Activated B cell treated with CpG ODN at 0.5 μM for 24 hours (primary cell): ENCODE results near the gene HEXIM1. TPM values are rescaled to one million over a fixed set of nuclear protein-coding genes. Genes with fewer than 3 reads are reported as not detected.

Experiments
- ATAC-seq: fragments of 200-7000 bp; cut with Tn5 transposase; one replicate; pipeline ENCODE4 v1.10.0; 2021; ENCODE audit warnings: low read depth, mild to moderate bottlenecking, moderate library complexity
- CTCF ChIA-PET: fragments of 350-600 bp; sonication (Branson Sonifier 250); formaldehyde crosslinking; loops from one replicate; lab custom pipeline; 2021; ENCODE audit warnings: antibody characterized with exemption; lab: Charles Lee
- POLR2A ChIA-PET: fragments of 350-600 bp; sonication (Branson Sonifier 250); formaldehyde crosslinking; loops from one replicate; lab custom pipeline; 2021; ENCODE audit warnings: antibody characterized with exemption; lab: Charles Lee
- DNase-seq: peaks from one replicate; pipeline ENCODE4 v3.0.0; 2022
- H3K27ac Mint-ChIP-seq: one replicate; pipeline ENCODE4 v1.8.0; 2020; ENCODE audit warnings: mixed read lengths
- H3K27me3 Mint-ChIP-seq: one replicate; pipeline ENCODE4 v1.8.0; 2021; ENCODE audit warnings: mixed read lengths
- H3K36me3 Mint-ChIP-seq: one replicate; pipeline ENCODE4 v1.8.0; 2021; ENCODE audit warnings: low read depth, mixed read lengths
- H3K4me1 Mint-ChIP-seq: one replicate; pipeline ENCODE4 v1.8.0; 2021; ENCODE audit warnings: mixed read lengths
- H3K4me3 Mint-ChIP-seq: one replicate; pipeline ENCODE4 v1.8.0; 2020; ENCODE audit warnings: mild to moderate bottlenecking, mixed read lengths
- H3K9me3 Mint-ChIP-seq: one replicate; pipeline ENCODE4 v1.8.0; 2020; ENCODE audit warnings: mixed read lengths
- intact Hi-C: fragments of 100-400 bp; cut with micrococcal nuclease; formaldehyde crosslinking; loops from one replicate; pipeline ENCODE4 v1.15.1; 2024
- total RNA-seq: library from RNA; stranded (reverse); gene quantifications from 2 replicates; pipeline ENCODE4 v1.2.3, GENCODE V29; 2022
- TF ChIP-seq, protein P1 (sequence below): fragments of 200-600 bp; IDR thresholded peaks from one replicate; pipeline ENCODE4 v1.8.0; 2022; ENCODE audit warnings: antibody characterized with exemption, mild to moderate bottlenecking

Gene HEXIM1
- total RNA-seq, 1 donor from 2014 or later: 21.5 TPM

DNA sequence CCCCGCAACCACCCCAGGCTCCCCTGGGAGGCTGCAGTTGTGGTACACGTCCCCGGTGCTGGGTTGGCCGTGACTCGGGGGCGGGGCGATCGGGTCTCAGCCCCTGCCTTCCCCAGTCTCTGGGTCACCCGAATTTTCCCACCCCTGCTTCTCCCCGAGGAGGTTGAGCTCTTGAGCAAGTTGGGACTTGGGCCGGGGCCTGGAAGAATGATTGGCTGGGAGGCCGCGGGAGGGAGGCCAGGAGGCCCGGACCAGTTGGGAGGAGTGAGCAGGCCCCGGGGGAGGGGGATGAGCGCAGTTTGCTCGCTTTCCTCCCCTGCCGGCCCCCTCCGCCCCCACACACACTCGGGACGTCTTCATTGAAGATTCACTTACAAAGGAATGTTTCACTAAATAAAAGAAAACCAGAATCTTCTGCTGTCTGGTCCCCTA lies 4.5 kb upstream of the HEXIM1 start:
- POLR2A ChIA-PET: interaction anchor here (0.6 to 2.8 kb wide), 3 partner anchors 8 to 107 kb away, joined by 7 to 36 read pairs (median 8); partner anchors contain the start of genes ACBD4 and HEXIM2

DNA sequence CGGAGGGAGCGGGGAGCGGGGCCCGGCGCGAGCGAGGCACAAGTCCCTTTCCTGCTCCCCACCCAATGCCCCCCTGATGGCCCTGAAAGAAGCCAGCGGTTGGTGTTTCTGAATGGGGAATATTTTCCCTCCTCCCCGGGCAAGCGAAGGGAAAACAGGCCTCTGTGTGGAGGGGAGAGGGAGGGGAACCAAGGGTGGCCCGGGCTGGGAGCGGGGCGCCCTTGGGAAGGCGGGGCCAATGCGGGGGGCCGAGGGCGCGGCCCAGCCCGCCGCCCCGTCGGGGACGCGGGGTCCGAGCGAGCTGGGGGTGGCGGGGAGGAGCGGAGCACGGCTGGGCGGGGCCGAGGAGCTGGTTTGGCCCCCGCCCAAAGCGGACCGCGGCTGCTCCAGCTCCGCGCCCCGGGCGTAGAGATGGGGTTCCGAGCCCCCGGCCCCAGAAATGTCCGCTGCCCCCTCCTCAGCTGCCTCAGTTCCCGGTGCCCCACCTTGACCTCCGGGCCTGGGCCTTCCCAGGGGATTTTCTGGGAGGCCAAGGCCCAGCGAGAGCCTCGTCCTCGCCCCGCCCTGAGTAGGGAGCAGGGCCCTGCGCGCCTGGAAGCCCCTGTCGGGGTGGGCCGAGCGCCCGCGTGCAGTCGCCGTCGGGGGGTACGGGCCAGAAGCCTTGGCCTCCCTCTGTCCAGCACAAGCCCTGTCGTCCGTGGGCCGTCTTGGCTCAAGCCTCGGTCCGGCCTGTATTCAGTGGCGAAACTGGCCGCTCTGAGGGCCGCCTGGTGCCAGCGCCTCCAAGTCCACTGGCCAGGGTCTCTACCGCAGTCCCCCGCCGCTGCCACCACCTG lies 3.9 kb upstream of the HEXIM1 start:
- peak overlapping the region; percentile 86 for H3K4me3 Mint-ChIP-seq
- CTCF ChIA-PET: interaction anchor here (1.1 to 1.4 kb wide), 2 partner anchors 9 to 53 kb away, joined by 3 to 12 read pairs; partner anchors contain the start of gene ACBD4
- no peaks in the 10 kb centered on the region for H3K9me3 Mint-ChIP-seq
- ATAC-seq: no peak
- peaks cover 17% of the 10 kb centered on the region for H3K36me3 Mint-ChIP-seq
- peak overlapping the region; percentile 86 for H3K27ac Mint-ChIP-seq
- POLR2A ChIA-PET: interaction anchor here (0.7 to 2.8 kb wide), 3 partner anchors 9 to 26 kb away, joined by 4 to 36 read pairs (median 7); partner anchors contain the start of genes ACBD4 and HEXIM2
- DNase-seq: peak; percentile 42
- intact Hi-C loops: no loop called here
- peaks cover 40% of the 10 kb centered on the region for H3K4me1 Mint-ChIP-seq
- no peaks in the 10 kb centered on the region for H3K27me3 Mint-ChIP-seq
- TF ChIP-seq, protein P1, sequence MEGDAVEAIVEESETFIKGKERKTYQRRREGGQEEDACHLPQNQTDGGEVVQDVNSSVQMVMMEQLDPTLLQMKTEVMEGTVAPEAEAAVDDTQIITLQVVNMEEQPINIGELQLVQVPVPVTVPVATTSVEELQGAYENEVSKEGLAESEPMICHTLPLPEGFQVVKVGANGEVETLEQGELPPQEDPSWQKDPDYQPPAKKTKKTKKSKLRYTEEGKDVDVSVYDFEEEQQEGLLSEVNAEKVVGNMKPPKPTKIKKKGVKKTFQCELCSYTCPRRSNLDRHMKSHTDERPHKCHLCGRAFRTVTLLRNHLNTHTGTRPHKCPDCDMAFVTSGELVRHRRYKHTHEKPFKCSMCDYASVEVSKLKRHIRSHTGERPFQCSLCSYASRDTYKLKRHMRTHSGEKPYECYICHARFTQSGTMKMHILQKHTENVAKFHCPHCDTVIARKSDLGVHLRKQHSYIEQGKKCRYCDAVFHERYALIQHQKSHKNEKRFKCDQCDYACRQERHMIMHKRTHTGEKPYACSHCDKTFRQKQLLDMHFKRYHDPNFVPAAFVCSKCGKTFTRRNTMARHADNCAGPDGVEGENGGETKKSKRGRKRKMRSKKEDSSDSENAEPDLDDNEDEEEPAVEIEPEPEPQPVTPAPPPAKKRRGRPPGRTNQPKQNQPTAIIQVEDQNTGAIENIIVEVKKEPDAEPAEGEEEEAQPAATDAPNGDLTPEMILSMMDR: no peak

More for the DNA sequence above, 4.5 kb upstream of the HEXIM1 start:
- DNase-seq (peak; percentile 61), ATAC-seq (peak; percentile 9)
- TF ChIP-seq, protein P1: no peak
- intact Hi-C loops: no loop called here
- Mint-ChIP-seq H3K36me3 (peaks cover 15% of the 10 kb centered on the region), H3K27me3 (no peaks in the 10 kb centered on the region), H3K27ac (peak overlapping the region; percentile 86), H3K4me3 (peak overlapping the region; percentile 86), H3K9me3 (no peaks in the 10 kb centered on the region), H3K4me1 (peaks cover 36% of the 10 kb centered on the region)
- CTCF ChIA-PET: interaction anchor here (1.1 to 1.4 kb wide), 2 partner anchors 8 to 54 kb away, joined by 3 to 12 read pairs; partner anchors contain the start of gene ACBD4

DNA sequence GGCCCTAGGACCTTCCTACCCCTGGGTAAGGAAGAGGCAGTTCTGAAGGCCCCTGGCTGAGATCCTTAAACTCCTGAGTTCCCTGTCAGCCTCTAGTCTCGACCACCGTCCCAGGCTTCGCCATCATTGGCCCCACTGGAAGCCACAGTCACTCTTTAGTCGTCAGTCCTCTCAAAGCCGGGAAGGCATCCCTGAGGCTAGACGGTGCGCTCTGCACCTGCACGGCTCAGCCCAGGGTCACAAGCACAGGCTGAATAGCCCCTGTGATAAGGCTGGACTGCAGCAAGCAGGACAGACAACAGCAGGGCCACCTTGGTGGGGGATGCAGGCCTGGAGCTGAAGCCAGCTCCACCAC lies 3.3 kb upstream of the HEXIM1 start:
- DNase-seq (no peak), ATAC-seq (no peak)
- Mint-ChIP-seq H3K27ac (peak overlapping the region; percentile 41), H3K9me3 (no peaks in the 10 kb centered on the region), H3K4me1 (peaks cover 46% of the 10 kb centered on the region), H3K4me3 (peak overlapping the region; percentile 68), H3K36me3 (peaks cover 22% of the 10 kb centered on the region), H3K27me3 (no peaks in the 10 kb centered on the region)
- intact Hi-C loops: no loop called here
- CTCF ChIA-PET: interaction anchor here (1.4 to 1.7 kb wide), 2 partner anchors 10 kb away, joined by 12 to 15 read pairs; partner anchors contain the start of gene ACBD4
- TF ChIP-seq, protein P1: no peak
- POLR2A ChIA-PET: interaction anchor here (0.7 to 8.7 kb wide), 3 partner anchors 8 to 25 kb away, joined by 4 to 200 read pairs (median 36); partner anchors contain the start of genes ACBD4, HEXIM2 and PLCD3

DNA sequence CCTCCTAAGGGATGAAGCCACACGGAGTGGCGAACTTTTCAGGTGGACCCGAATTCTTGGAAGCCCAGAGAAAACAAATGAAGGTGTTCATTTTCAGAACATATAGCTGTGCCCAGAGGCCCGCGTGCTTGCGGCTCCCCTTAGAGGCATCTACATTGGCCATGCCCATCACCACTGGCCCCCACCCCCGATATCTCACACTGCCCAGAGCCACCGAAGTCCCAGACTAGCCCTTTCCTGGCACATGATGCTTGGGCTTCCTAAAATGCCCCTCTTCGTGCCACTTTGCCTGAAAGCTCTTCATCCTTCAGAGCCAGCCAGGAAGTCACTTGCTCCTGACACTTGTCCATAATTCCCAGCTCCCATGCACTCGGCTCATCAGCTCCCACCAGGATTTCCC lies 2.1 kb upstream of the HEXIM1 start:
- Mint-ChIP-seq H3K27ac (peak overlapping the region; percentile 59), H3K4me3 (peak overlapping the region; percentile 96), H3K36me3 (peaks cover 18% of the 10 kb centered on the region), H3K27me3 (no peaks in the 10 kb centered on the region), H3K4me1 (peaks cover 57% of the 10 kb centered on the region), H3K9me3 (no peaks in the 10 kb centered on the region)
- ChIA-PET POLR2A (interaction anchor here (0.6 to 8.7 kb wide), 5 partner anchors 9 to 271 kb away, joined by 3 to 703 read pairs (median 46); partner anchors contain the start of genes ACBD4, HEXIM2 and PLCD3), CTCF (interaction anchor here (1.7 kb wide), 1 partner anchor 11 kb away, joined by 15 read pairs; the partner anchor contains the start of gene ACBD4)
- ATAC-seq (no peak), DNase-seq (no peak)
- intact Hi-C loops: no loop called here
- TF ChIP-seq, protein P1: no peak

DNA sequence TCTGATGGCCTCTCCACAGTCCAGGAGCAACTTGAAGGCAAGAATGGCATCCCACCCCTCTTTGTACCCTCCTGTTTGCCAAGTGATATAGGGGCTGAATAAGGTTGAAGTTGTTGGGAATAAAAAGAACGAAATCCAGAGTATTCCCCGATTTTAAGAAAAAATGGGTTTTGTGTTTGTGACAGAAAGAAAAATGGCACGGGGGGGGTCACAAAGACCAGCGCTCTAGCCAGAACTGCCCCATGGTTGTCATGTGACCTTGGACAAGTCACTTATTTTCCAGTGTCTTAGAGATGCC lies 1.7 kb upstream of the HEXIM1 start:
- ChIA-PET CTCF (interaction anchor here (1.7 kb wide), 1 partner anchor 11 kb away, joined by 15 read pairs; the partner anchor contains the start of gene ACBD4), POLR2A (interaction anchor here (0.6 to 8.7 kb wide), 5 partner anchors 10 to 270 kb away, joined by 3 to 703 read pairs (median 46); partner anchors contain the start of genes ACBD4, HEXIM2 and PLCD3)
- Mint-ChIP-seq H3K27ac (peak overlapping the region; percentile 100), H3K4me3 (peak overlapping the region; percentile 96), H3K9me3 (no peaks in the 10 kb centered on the region), H3K36me3 (peaks cover 18% of the 10 kb centered on the region), H3K4me1 (peaks cover 61% of the 10 kb centered on the region), H3K27me3 (no peaks in the 10 kb centered on the region)
- ATAC-seq: no peak
- DNase-seq: no peak
- intact Hi-C loops: no loop called here
- TF ChIP-seq, protein P1: no peak
